Measurements from ENCODE around the gene TAC4.

Gene TAC4

GRCh38 chr17:49798182-49798581, 49.7 kb downstream of the TAC4 start:
- no peak for DNase-seq

GRCh38 chr17:49795372-49795771, 52.5 kb downstream of the TAC4 start:
- no peak for DNase-seq

- no peak for DNase-seq
Observed at GRCh38 chr17:49793309-49793708, 54.6 kb downstream of the TAC4 start.

GRCh38 chr17:49789243-49789578, 58.7 kb downstream of the TAC4 start:
- DNase-seq: no peak

- peak; percentile 99 for DNase-seq
Observed at GRCh38 chr17:49788478-49789242, 59.2 kb downstream of the TAC4 start, which contains the start of gene KAT7. TSS of gene KAT7 (plus strand) at chr17:49788681. CDS start at chr17:49788835, 154 bp downstream.
